Lower leg skin (tissue), 3 donors: ENCODE data around the gene EPS8L1.

Experiments used
- CTCF ChIP-seq, 3 donors: fragments of 450-650 bp; IDR thresholded peaks; one replicate each; pipeline ENCODE4 v1.5.1; 2016; ENCODE audit warnings: antibody characterized with exemption in 3 of 3, mild to moderate bottlenecking in 3 of 3, moderate library complexity in 2 of 3
- POLR2A ChIP-seq, 2 donors: fragments of 450-650 bp; IDR thresholded peaks; one replicate each; pipeline ENCODE4 v1.6.1; 2016 to 2017; ENCODE audit warnings: antibody characterized with exemption in 2 of 2, mild to moderate bottlenecking in 1 of 2, moderate library complexity in 1 of 2

DNA sequence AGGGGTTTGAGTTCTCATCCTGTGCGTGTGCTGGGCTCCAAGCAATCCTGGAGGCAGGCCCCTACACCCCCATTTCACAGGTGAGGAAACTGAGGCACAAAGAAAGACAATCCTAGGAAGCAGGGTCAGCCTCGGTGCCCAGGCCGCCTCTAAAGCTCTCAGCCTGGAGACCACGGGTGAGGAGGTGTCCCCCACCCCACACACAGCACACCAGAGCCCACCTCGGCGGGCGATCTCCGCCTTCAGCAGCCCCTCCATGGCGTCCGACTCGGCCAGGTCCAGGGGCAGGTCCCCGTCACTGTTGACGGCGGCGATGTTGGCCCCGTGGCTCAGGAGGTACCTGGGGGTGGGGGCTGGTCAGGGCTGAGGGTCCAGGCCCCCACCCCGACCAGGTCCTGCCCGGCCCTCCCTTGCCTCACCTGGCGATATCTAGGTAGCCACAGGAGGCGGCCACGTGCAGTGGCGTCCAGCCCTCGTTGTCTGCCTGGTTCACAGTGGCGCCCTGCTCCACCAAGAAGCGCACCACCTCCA lies 36.6 kb downstream of the EPS8L1 start:
- TF ChIP-seq CTCF (IDR thresholded peaks at IDR 0.05) (no peak), POLR2A (IDR thresholded peaks at IDR 0.05) (no peak)
